ENCODE results near the gene IFFO2.

DNA sequence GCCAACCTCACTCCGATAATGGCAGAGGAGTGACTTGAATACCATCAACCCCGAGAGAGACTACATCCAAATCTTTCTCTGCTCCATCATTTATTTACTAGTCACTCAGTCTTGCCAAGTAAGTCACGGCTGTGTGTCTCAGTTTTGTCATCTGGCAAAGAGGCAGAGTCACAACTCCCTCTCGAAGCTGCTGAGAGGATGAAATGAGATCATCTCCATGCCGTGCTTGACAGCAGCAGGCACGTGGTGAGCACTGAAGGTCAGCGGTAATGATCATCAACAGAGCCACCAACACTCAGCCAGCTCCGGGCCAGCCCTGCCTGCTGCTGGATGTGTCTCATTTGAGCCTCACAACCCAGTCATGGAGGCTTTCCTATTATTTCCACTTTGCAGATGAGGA, 74.0 kb downstream of the IFFO2 start:
- TF ChIP-seq, protein P1, sequence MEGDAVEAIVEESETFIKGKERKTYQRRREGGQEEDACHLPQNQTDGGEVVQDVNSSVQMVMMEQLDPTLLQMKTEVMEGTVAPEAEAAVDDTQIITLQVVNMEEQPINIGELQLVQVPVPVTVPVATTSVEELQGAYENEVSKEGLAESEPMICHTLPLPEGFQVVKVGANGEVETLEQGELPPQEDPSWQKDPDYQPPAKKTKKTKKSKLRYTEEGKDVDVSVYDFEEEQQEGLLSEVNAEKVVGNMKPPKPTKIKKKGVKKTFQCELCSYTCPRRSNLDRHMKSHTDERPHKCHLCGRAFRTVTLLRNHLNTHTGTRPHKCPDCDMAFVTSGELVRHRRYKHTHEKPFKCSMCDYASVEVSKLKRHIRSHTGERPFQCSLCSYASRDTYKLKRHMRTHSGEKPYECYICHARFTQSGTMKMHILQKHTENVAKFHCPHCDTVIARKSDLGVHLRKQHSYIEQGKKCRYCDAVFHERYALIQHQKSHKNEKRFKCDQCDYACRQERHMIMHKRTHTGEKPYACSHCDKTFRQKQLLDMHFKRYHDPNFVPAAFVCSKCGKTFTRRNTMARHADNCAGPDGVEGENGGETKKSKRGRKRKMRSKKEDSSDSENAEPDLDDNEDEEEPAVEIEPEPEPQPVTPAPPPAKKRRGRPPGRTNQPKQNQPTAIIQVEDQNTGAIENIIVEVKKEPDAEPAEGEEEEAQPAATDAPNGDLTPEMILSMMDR (IDR thresholded peaks at IDR 0.05): no peak
- TF ChIP-seq POLR2A (IDR thresholded peaks at IDR 0.05) (no peak), POLR2AphosphoS5 (IDR thresholded peaks at IDR 0.05) (no peak)

All from prostate gland (tissue), 2 donors.